H1 (cell line): ENCODE results near the gene MYRIP. TPM values are rescaled to one million over a fixed set of nuclear protein-coding genes. Genes with fewer than 3 reads are reported as not detected.

Source experiments
- CBX5 ChIP-seq: fragments of 300-800, 300-1000 bp; sonication (generic); IDR thresholded peaks from 2 replicates; pipeline ENCODE4 v1.7.1; 2016; ENCODE audit warnings: antibody characterized with exemption, low read length, low read depth
- polyA plus RNA-seq, 7 experiments: library from polyadenylated mRNA; depleted of rRNA in 3 of 7; stranded (reverse) in 5 of 7; unstranded in 2 of 7; fragments of >200 nt in 5 of 7; fragments of 200-250 nt in 2 of 7; gene quantifications; 1 replicate in 5 of 7; 2 replicates in 1 of 7; 4 replicates in 1 of 7; pipeline versions ENCODE4 v1.2.1 to v1.2.3, GENCODE V29; 2011 to 2013; ENCODE audit warnings: missing spikeins in 2 of 7, mixed read lengths in 2 of 7
- total RNA-seq: library from RNA; stranded (reverse); fragmentation: NEBNext Ultra II Directional; extraction: Animal tissue kit (Norgen Biotek cat#: 25700); gene quantifications from 2 replicates; pipeline ENCODE4 v1.2.1, GENCODE V29; 2021

MYRIP gene
- total and polyA plus RNA-seq, 2 of the 8 experiments (the other 6 are each of a cell fraction or from before 2014, with no cell fraction given), result 0.54 to 4.3 TPM

DNA sequence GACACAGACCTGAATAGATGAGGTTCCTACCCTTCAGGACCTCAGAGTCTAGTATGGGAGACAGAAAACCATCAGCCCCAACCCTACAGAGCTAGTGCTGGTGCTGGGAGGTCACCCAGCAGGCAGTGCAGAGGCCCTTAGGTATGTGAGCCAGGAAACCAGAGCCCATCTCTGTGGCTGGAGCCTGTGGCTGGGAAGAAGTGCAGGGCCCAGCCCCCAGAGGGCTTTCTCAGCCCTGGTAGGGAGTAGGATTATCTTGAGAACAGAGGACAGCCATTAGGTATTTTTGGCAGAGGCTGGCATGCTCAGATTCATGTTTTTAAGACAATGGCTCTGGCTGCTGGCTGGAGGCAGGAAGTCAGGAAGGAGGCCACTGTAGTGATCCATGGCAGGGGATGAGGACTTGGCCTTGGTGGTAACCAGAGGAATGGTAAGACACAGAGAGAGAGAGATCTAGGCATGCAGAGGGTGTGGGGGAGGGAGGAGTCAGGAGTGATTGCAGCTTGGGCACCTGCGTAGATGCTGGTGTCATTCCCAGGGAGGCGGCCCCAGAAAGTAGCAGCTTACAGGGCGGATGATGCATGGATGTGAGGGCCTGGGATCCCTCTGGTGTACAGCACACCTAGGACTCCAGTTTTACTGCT is 279.2 kb downstream of the MYRIP start (continued):
- no peak for TF ChIP-seq CBX5
